ENCODE data around the gene SHKBP1. TPM values are rescaled to one million over a fixed set of nuclear protein-coding genes. Genes with fewer than 3 reads are reported as not detected.

Gene SHKBP1
- total and polyA plus RNA-seq, 2 of the 4 experiments (the other 2 are of a cell fraction): 15.6 to 94.0 TPM

DNA sequence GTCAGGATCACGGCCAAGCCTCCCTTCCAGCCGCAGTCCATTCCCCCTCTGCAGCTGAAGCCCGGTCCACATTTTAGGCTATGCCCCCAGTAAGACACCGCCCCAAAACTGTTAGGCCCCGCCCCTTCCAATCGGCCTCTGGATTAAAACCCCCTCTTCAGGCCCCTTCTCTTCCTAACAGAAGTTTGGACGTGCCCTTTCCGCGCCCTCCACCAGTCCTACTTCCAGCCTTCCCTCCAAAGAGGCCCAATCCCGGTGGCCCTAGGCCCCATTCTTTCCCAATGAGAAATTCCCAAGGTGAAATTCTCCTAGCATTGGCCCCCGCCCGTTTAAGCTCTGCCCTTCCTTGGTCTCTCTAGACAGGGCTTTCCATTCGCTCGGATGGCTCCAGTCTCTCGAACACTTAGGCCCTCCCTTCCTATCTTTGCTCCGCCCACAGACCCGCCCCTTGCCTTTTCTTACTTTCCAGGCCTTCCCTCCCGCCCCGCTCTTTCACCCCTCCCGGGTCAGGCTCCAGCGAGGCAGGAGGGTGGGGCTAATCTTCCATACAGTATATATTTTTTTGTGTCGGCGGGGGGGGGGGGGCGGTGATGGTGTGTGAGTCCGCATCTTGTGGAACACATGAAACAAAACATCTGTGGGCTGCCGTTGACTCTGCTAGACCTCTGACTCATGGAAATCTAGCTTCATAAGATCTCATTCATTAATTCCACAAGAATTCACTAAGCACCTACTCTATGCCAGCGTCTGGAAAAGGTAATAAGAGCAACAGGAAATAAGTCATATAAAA is 38.1 kb downstream of the SHKBP1 start:
- peak overlapping the region; percentile 62 for H3K4me2 ChIP-seq (ENCODE audit: low read depth, low read length)
- BruUV-seq (replicated peaks): no TSS peak
- peaks cover 4 to 28% of the 10 kb centered on the region in 2 experiments for H3K79me1 ChIP-seq (ENCODE audit: low read depth in 1 of 2, low read length in 2 of 2)
- peak overlapping the region; percentile 80; the same call in 1 of the 2 replicates for H3K56ac ChIP-seq (ENCODE audit: extremely low read depth, insufficient read depth, low read length)
- H3K9me3 ChIP-seq (ENCODE audit: control insufficient read depth, insufficient read depth, low read length): no peaks in the 10 kb centered on the region
- H2BK20ac ChIP-seq (ENCODE audit: low read depth, low read length): no peak overlapping the region
- H4K5ac ChIP-seq (ENCODE audit: low read depth, low read length): peak overlapping the region; percentile 17
- H4K8ac ChIP-seq (ENCODE audit: low read depth in 2 of 2, low read length in 2 of 2): peak overlapping the region; percentile 63 to 87
- peak overlapping the region; percentile 87 for H2AFZ ChIP-seq (replicated peaks; ENCODE audit: low read length, poor library complexity)
- peaks cover 3% of the 10 kb centered on the region; the same call in 1 of the 2 replicates for H4K20me1 ChIP-seq (ENCODE audit: insufficient read depth, low read length)
- peak overlapping the region; percentile 87 for H2BK5ac ChIP-seq (ENCODE audit: low read depth, low read length, poor library complexity, severe bottlenecking)
- H3K4ac ChIP-seq (ENCODE audit: low read depth, low read length): peak overlapping the region; percentile 89
- peaks cover 12% of the 10 kb centered on the region; the same call in 1 of the 2 replicates for H3K4me1 ChIP-seq (ENCODE audit: control insufficient read depth, insufficient read depth, low read length)
- no peaks in the 10 kb centered on the region for H3K27me3 ChIP-seq (ENCODE audit: control insufficient read depth, insufficient read depth, low read length)
- peak overlapping the region; percentile 64 for H3K4me3 ChIP-seq (ENCODE audit: insufficient read depth, low read depth, low read length)
- WGBS, 2 experiments (ENCODE audit: extremely low coverage in 2 of 2, insufficient read length in 1 of 2): 2% methylated on average over 12 of the region's 27 CpGs; no CpG with 5 or more reads in 1 of the 2 experiments
- H3K18ac ChIP-seq (ENCODE audit: low read depth, low read length): peak overlapping the region; percentile 69
- dilution Hi-C loops (cut with HindIII; ENCODE audit: low sequenced_read_pairs, unreplicated experiment): no loop called here
- peak overlapping the region; percentile 71 for H3K23ac ChIP-seq (ENCODE audit: low read depth, low read length)
- peak overlapping the region; percentile 95 for H2AK9ac ChIP-seq (replicated peaks; ENCODE audit: low read depth, low read length, poor library complexity)
- H3K27ac ChIP-seq (ENCODE audit: insufficient read depth, low read length): peak overlapping the region; percentile 96
- CTCF ChIA-PET: interaction anchor here (0.6 to 1.5 kb wide), 4 partner anchors 11 to 184 kb away, joined by 3 to 11 read pairs (median 4); no protein-coding TSS in a partner anchor
- intact Hi-C loops (cut with micrococcal nuclease): loop anchor here (1.0 kb wide), 3 partner anchors 11 to 172 kb away; no protein-coding TSS in a partner anchor
- peak overlapping the region; percentile 78 for H4K91ac ChIP-seq (ENCODE audit: insufficient read depth, low read depth, low read length)
- H2BK15ac ChIP-seq (ENCODE audit: low read depth, low read length): peak overlapping the region; percentile 60; the same call in 1 of the 3 replicates
- POLR2A ChIA-PET (ENCODE audit: unreplicated experiment): interaction anchor here (1.2 to 1.6 kb wide), 2 partner anchors 12 to 194 kb away, joined by 3 to 7 read pairs; no protein-coding TSS in a partner anchor
- in situ Hi-C loops (cut with MboI; ENCODE audit: low sequenced_read_pairs): no loop called here
- H3K9me1 ChIP-seq (ENCODE audit: insufficient read depth, low read length): peaks cover 12% of the 10 kb centered on the region
- peak overlapping the region; percentile 83 for H3K14ac ChIP-seq (replicated peaks; ENCODE audit: low read depth, low read length)
- DNase-seq: peak; percentile 99
- peak overlapping the region; percentile 91 for H2AK5ac ChIP-seq (ENCODE audit: low read depth, low read length)
- peak overlapping the region; percentile 75 for H2BK120ac ChIP-seq (ENCODE audit: low read depth, low read length)
- peak; percentile 87 for ATAC-seq (ENCODE audit: low read depth)
- H3K36me3 ChIP-seq (ENCODE audit: control insufficient read depth, insufficient read depth, low read length): peaks cover 39% of the 10 kb centered on the region
- H3K9ac ChIP-seq (ENCODE audit: low read depth, low read length): peak overlapping the region; percentile 89
- TF ChIP-seq, protein P1, sequence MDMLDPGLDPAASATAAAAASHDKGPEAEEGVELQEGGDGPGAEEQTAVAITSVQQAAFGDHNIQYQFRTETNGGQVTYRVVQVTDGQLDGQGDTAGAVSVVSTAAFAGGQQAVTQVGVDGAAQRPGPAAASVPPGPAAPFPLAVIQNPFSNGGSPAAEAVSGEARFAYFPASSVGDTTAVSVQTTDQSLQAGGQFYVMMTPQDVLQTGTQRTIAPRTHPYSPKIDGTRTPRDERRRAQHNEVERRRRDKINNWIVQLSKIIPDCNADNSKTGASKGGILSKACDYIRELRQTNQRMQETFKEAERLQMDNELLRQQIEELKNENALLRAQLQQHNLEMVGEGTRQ (IDR thresholded peaks at IDR 0.05; ENCODE audit: low read depth, low read length): no peak
- no peak for TF ChIP-seq BHLHE40 (IDR thresholded peaks at IDR 0.05; ENCODE audit: low read depth, low read length)
- no peak for TF ChIP-seq RAD21 (IDR thresholded peaks at IDR 0.05; ENCODE audit: low read length)
- 0 out of 2 replicates have a peak, but pooled peaks have one; percentile 40 for TF ChIP-seq NFE2L2 (IDR thresholded peaks at IDR 0.05; ENCODE audit: low read depth, low read length)
- peak; percentile 74 for TF ChIP-seq FOS (IDR thresholded peaks at IDR 0.05; ENCODE audit: low read depth, low read length)
- no peak for TF ChIP-seq CEBPB (IDR thresholded peaks at IDR 0.05; ENCODE audit: low read depth, low read length)
- no peak for TF ChIP-seq CHD1 (IDR thresholded peaks at IDR 0.05; ENCODE audit: low read depth, low read length)
- TF ChIP-seq, protein P2, sequence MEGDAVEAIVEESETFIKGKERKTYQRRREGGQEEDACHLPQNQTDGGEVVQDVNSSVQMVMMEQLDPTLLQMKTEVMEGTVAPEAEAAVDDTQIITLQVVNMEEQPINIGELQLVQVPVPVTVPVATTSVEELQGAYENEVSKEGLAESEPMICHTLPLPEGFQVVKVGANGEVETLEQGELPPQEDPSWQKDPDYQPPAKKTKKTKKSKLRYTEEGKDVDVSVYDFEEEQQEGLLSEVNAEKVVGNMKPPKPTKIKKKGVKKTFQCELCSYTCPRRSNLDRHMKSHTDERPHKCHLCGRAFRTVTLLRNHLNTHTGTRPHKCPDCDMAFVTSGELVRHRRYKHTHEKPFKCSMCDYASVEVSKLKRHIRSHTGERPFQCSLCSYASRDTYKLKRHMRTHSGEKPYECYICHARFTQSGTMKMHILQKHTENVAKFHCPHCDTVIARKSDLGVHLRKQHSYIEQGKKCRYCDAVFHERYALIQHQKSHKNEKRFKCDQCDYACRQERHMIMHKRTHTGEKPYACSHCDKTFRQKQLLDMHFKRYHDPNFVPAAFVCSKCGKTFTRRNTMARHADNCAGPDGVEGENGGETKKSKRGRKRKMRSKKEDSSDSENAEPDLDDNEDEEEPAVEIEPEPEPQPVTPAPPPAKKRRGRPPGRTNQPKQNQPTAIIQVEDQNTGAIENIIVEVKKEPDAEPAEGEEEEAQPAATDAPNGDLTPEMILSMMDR (conservative IDR thresholded peaks at IDR 0.05; ENCODE audit: low read depth, low read length): no peak
- no peak for TF ChIP-seq SMC3 (IDR thresholded peaks at IDR 0.05; ENCODE audit: low read depth, low read length)
- peak; percentile 54; the same call in 1 of the 2 replicates for TF ChIP-seq POLR2A (IDR thresholded peaks at IDR 0.05; ENCODE audit: low read depth, low read length)
- TF ChIP-seq, protein P3, sequence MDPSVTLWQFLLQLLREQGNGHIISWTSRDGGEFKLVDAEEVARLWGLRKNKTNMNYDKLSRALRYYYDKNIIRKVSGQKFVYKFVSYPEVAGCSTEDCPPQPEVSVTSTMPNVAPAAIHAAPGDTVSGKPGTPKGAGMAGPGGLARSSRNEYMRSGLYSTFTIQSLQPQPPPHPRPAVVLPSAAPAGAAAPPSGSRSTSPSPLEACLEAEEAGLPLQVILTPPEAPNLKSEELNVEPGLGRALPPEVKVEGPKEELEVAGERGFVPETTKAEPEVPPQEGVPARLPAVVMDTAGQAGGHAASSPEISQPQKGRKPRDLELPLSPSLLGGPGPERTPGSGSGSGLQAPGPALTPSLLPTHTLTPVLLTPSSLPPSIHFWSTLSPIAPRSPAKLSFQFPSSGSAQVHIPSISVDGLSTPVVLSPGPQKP (IDR thresholded peaks at IDR 0.05; ENCODE audit: borderline replicate concordance, low read depth, low read length): no peak
- no peak for TF ChIP-seq RCOR1 (IDR thresholded peaks at IDR 0.05; ENCODE audit: insufficient replicate concordance, low read length)
- no peak for TF ChIP-seq MAFK (IDR thresholded peaks at IDR 0.05; ENCODE audit: low read depth, low read length)
- no peak for TF ChIP-seq RFX5 (IDR thresholded peaks at IDR 0.05; ENCODE audit: low read depth, low read length)

Measured in IMR-90 (cell line).